ENCODE data around the gene LMF2.

LMF2 gene

GRCh38 chr22:50463188-50463900, 44.2 kb downstream of the LMF2 start:
- no peak overlapping the region for H3K9ac ChIP-seq (ENCODE audit: low read depth, low read length)
- peaks cover 71% of the 10 kb centered on the region for H3K36me3 ChIP-seq (ENCODE audit: insufficient read depth, low read length)
- H3K27me3 ChIP-seq (ENCODE audit: control insufficient read depth, insufficient read depth, low read length): no peaks in the 10 kb centered on the region
- no peaks in the 10 kb centered on the region for H3K9me3 ChIP-seq (replicated peaks; ENCODE audit: low read length)
- H3K4me1 ChIP-seq (ENCODE audit: control insufficient read depth, insufficient read depth, low read length): no peaks in the 10 kb centered on the region
- no peak overlapping the region for H3K4me2 ChIP-seq (ENCODE audit: low read length)
- H3K4me3 ChIP-seq (ENCODE audit: low read length): no peak overlapping the region

DNA sequence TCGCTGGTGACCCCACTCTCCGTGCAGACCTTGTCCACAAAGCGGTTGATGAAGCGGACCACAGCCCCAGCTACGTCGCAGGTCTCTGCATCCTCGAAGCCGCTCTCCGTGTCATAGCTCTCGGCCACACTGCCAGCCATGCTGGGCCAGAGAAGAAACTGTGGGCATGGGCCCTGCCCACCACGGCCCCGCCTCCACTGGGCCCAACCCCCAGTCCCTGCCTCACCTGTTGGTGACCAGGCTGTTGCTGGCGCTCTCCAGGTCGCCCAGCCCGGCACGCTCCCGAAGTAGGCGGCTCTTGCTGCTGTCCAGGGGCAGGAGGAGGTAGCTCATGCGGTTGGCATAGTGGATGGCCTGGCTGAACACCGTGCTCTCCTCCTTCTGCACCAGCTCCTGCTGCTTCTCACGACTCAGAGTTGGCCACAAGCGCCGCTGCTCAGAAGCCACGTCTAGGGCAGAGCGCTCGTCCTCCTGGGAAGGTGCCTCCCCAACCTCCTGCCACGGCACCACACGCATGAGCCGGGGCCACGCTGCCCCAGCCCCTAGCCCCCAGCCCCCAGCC, 45.4 kb downstream of the LMF2 start:
- Histone ChIP-seq H3K27me3 (ENCODE audit: control insufficient read depth, insufficient read depth, low read length) (no peaks in the 10 kb centered on the region), H3K9me3 (replicated peaks; ENCODE audit: low read length) (no peaks in the 10 kb centered on the region), H3K4me2 (ENCODE audit: low read length) (no peak overlapping the region), H3K4me3 (ENCODE audit: low read length) (no peak overlapping the region), H3K4me1 (ENCODE audit: control insufficient read depth, insufficient read depth, low read length) (no peaks in the 10 kb centered on the region), H3K36me3 (ENCODE audit: insufficient read depth, low read length) (peaks cover 74% of the 10 kb centered on the region), H3K9ac (ENCODE audit: low read depth, low read length) (no peak overlapping the region)

GRCh38 chr22:50461536-50461935, 46.0 kb downstream of the LMF2 start:
- Histone ChIP-seq H3K4me2 (ENCODE audit: low read length) (no peak overlapping the region), H3K4me1 (ENCODE audit: control insufficient read depth, insufficient read depth, low read length) (no peaks in the 10 kb centered on the region), H3K9me3 (replicated peaks; ENCODE audit: low read length) (no peaks in the 10 kb centered on the region), H3K4me3 (ENCODE audit: low read length) (no peak overlapping the region), H3K27me3 (ENCODE audit: control insufficient read depth, insufficient read depth, low read length) (no peaks in the 10 kb centered on the region), H3K36me3 (ENCODE audit: insufficient read depth, low read length) (peaks cover 74% of the 10 kb centered on the region), H3K9ac (ENCODE audit: low read depth, low read length) (no peak overlapping the region)

DNA sequence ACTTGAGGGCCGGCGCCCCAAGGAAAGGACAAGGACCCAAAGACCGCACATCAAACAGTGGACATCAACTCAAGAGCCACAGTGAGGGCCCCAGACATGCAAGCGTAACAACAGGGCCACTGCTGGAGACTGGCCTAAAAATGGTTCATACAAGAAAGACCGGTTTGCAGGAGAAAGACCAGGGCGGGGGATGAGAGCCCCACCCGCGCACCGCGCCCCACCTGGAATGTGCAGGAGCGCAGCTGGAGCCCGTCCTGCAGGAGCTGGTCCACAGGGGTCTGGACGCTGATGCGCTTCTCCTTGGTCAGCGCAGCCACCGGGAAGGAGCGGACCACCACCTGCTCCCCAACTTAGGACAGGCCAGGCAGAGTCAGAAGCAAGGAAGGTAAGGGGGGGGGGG, 46.6 kb downstream of the LMF2 start:
- H3K36me3 ChIP-seq (ENCODE audit: insufficient read depth, low read length): peaks cover 69% of the 10 kb centered on the region
- H3K9me3 ChIP-seq (replicated peaks; ENCODE audit: low read length): no peaks in the 10 kb centered on the region
- no peaks in the 10 kb centered on the region for H3K4me1 ChIP-seq (ENCODE audit: control insufficient read depth, insufficient read depth, low read length)
- no peaks in the 10 kb centered on the region for H3K27me3 ChIP-seq (ENCODE audit: control insufficient read depth, insufficient read depth, low read length)
- no peak overlapping the region for H3K4me3 ChIP-seq (ENCODE audit: low read length)
- H3K9ac ChIP-seq (ENCODE audit: low read depth, low read length): no peak overlapping the region
- no peak overlapping the region for H3K4me2 ChIP-seq (ENCODE audit: low read length)

DNA sequence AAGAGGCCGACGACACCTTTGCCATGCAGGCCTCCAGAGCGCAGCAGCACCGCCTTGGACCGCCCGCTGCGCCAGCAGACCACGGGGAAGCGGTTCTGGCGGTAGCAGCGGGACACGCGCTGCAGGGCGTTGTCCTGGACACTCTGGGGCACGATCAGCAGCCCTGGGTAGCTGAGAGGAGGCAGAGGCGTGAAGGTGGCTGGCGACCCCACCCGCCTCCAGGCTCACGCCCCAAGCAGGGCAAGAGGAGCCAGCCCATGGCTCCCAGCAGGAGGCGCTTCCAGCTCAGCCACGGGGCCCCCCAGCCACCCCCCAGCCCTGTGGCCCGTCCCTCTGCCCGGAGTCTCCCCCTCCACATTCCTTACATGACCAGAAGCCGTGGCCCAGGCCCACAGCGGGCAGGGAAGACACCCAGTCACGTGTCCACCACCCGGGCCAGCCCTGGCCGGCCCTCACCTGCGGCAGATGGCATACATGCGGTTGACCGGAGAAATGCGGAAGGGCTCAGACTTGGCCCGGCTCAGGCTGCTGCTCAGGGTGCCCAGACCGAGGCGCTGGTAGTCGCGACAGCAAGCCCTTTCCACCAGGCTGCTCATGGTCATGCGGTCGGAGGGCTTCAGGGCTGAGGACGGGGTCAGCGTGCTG, 47.9 kb downstream of the LMF2 start:
- Histone ChIP-seq H3K4me3 (ENCODE audit: low read length) (no peak overlapping the region), H3K9ac (ENCODE audit: low read depth, low read length) (no peak overlapping the region), H3K4me2 (ENCODE audit: low read length) (no peak overlapping the region), H3K4me1 (ENCODE audit: control insufficient read depth, insufficient read depth, low read length) (no peaks in the 10 kb centered on the region), H3K36me3 (ENCODE audit: insufficient read depth, low read length) (peaks cover 64% of the 10 kb centered on the region), H3K27me3 (ENCODE audit: control insufficient read depth, insufficient read depth, low read length) (no peaks in the 10 kb centered on the region), H3K9me3 (replicated peaks; ENCODE audit: low read length) (no peaks in the 10 kb centered on the region)

GRCh38 chr22:50459016-50459415, 48.5 kb downstream of the LMF2 start:
- Histone ChIP-seq H3K4me3 (ENCODE audit: low read length) (no peak overlapping the region), H3K9ac (ENCODE audit: low read depth, low read length) (no peak overlapping the region), H3K36me3 (ENCODE audit: insufficient read depth, low read length) (peaks cover 65% of the 10 kb centered on the region), H3K9me3 (replicated peaks; ENCODE audit: low read length) (no peaks in the 10 kb centered on the region), H3K27me3 (ENCODE audit: control insufficient read depth, insufficient read depth, low read length) (no peaks in the 10 kb centered on the region), H3K4me1 (ENCODE audit: control insufficient read depth, insufficient read depth, low read length) (no peaks in the 10 kb centered on the region), H3K4me2 (ENCODE audit: low read length) (no peak overlapping the region)

DNA sequence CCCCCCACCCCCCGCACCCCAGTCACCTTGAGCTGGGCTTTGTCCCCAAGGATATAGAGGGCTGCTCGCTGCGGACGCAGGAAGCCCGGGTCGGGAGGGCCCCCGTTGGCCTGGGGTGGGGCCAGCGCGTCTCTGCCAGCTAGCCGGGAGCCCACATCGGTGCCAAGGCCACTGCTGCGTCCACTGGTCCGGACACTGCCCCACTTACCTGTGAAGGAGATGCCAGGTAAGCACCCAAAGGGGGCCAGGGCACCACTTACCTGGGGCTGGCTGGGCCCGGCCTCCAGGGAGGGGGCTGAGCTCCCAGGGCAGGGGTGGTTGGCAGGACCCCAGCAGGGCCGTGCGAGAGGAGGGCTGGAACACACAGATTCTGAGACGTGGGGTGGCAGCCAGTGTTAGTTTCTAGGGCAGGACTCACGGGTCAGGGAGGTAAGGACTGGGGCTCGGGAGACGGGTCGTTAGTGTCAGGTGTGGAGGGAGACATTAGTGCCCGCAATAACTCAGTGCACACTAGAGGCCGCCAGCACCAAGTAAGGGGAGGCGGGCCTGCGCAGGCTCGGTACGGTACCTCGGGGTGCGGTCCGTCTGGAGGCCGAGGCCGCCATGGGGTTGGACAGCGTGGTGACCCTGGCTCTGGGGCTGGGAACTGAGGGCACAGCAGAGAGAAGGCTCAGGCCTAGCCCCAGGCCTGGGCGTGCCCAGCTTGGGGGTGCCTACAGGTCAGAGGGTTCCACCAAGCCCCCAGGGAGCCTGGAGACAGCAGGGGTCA, 50.9 kb downstream of the LMF2 start:
- Histone ChIP-seq H3K4me1 (ENCODE audit: control insufficient read depth, insufficient read depth, low read length) (no peaks in the 10 kb centered on the region), H3K9me3 (replicated peaks; ENCODE audit: low read length) (no peaks in the 10 kb centered on the region), H3K4me3 (ENCODE audit: low read length) (no peak overlapping the region), H3K9ac (ENCODE audit: low read depth, low read length) (no peak overlapping the region), H3K27me3 (ENCODE audit: control insufficient read depth, insufficient read depth, low read length) (no peaks in the 10 kb centered on the region), H3K36me3 (ENCODE audit: insufficient read depth, low read length) (peaks cover 52% of the 10 kb centered on the region), H3K4me2 (ENCODE audit: low read length) (no peak overlapping the region)

DNA sequence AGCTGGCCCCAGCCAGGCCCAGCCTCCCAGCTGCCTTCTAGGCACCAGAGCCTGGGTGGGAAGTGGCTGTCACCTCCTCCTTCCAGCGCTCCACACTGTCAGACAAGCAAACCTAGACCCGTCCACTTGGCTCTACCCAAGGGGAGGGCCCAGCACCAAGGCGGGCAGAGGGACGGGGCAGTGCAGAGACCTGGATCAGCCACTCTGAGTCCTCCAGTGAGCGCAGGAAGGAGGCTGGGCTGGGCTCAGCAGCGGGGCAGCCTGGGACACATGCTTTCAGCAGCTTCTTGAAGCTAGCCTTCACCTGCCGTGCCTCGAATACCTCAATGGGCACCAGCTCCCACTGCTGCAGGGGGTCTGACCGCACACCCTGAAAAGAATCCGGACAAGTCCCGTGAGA, 51.5 kb downstream of the LMF2 start:
- Histone ChIP-seq H3K9ac (ENCODE audit: low read depth, low read length) (no peak overlapping the region), H3K36me3 (ENCODE audit: insufficient read depth, low read length) (peaks cover 49% of the 10 kb centered on the region), H3K27me3 (ENCODE audit: control insufficient read depth, insufficient read depth, low read length) (no peaks in the 10 kb centered on the region), H3K9me3 (replicated peaks; ENCODE audit: low read length) (no peaks in the 10 kb centered on the region), H3K4me2 (ENCODE audit: low read length) (no peak overlapping the region), H3K4me1 (ENCODE audit: control insufficient read depth, insufficient read depth, low read length) (no peaks in the 10 kb centered on the region), H3K4me3 (ENCODE audit: low read length) (no peak overlapping the region)

DNA sequence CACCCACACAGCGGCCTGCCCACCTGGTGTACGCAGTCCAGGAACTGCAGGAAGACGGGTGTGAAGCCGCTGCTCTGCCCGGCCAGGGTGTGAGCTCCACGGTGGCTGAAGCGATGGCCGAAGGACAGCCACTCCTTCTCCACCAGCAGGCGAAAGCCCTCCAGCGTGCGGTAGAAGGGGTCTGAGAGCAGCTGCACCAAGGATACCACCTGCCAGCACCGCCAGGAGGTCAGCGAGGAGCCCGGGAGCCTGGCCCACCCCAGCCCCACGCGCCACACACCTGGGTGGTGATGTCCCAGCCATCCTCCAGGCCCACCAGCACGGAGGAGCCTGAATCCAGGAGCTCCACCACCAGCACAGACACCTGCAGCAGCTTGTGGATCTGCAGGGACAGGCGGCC, 52.3 kb downstream of the LMF2 start:
- Histone ChIP-seq H3K9me3 (replicated peaks; ENCODE audit: low read length) (no peaks in the 10 kb centered on the region), H3K4me1 (ENCODE audit: control insufficient read depth, insufficient read depth, low read length) (no peaks in the 10 kb centered on the region), H3K4me2 (ENCODE audit: low read length) (no peak overlapping the region), H3K36me3 (ENCODE audit: insufficient read depth, low read length) (peaks cover 47% of the 10 kb centered on the region), H3K9ac (ENCODE audit: low read depth, low read length) (no peak overlapping the region), H3K4me3 (ENCODE audit: low read length) (no peak overlapping the region), H3K27me3 (ENCODE audit: control insufficient read depth, insufficient read depth, low read length) (no peaks in the 10 kb centered on the region)

DNA sequence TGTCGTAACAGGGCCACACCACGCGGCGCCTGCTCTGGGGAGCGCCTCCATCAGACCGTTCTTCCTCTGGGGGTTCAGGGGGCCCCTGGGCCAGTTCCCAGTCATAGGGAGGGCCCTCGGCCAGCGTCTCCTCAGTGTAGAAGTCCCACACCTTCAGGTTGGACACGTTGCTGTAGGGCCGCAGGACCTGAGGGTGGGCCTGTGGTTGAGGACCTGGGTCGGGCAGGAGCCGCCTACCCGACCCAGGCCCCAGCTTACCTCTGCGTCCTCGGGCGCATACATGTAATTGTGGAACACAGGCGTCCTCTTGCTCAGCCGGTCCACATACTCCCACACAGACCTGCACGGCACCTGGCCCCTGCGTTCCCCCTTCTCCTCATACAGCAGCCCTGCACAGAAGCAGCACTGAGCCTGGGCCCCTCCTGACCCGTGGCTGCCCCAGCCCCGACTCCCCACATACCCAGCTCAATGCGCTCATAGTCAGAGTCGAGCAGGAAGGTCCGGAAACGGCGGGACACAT, 52.9 kb downstream of the LMF2 start:
- H3K36me3 ChIP-seq (ENCODE audit: insufficient read depth, low read length): peaks cover 49% of the 10 kb centered on the region
- no peaks in the 10 kb centered on the region for H3K9me3 ChIP-seq (replicated peaks; ENCODE audit: low read length)
- no peak overlapping the region for H3K4me2 ChIP-seq (ENCODE audit: low read length)
- no peak overlapping the region for H3K9ac ChIP-seq (ENCODE audit: low read depth, low read length)
- H3K27me3 ChIP-seq (ENCODE audit: control insufficient read depth, insufficient read depth, low read length): no peaks in the 10 kb centered on the region
- H3K4me1 ChIP-seq (ENCODE audit: control insufficient read depth, insufficient read depth, low read length): no peaks in the 10 kb centered on the region
- H3K4me3 ChIP-seq (ENCODE audit: low read length): no peak overlapping the region
